Islet of Langerhans (tissue), 1 donor: ENCODE results near the gene GLCE.
"Not testable (repeated sequence)": the region's sequence is repeated elsewhere in the genome, so short reads cannot be mapped to it uniquely, and the experiment has no call there.

ENCODE experiments used
- FAIRE-seq: peaks from one replicate; lab custom pipeline; 2011; peaks lifted over from hg19 to GRCh38; lab: Jason Lieb, UNC

The GLCE gene

GRCh38 chr15:69275074-69275670, 114.7 kb downstream of the GLCE start:
- no peak for FAIRE-seq

- FAIRE-seq = no peak
Observed at GRCh38 chr15:69275933-69276560, 115.6 kb downstream of the GLCE start.

- FAIRE-seq = no peak
Observed at GRCh38 chr15:69277316-69277715, 116.9 kb downstream of the GLCE start.

- FAIRE-seq = no peak
Observed at GRCh38 chr15:69279636-69280035, 119.2 kb downstream of the GLCE start.

GRCh38 chr15:69280783-69281182, 120.3 kb downstream of the GLCE start:
- no peak for FAIRE-seq

- FAIRE-seq = no peak
Observed at GRCh38 chr15:69282104-69282743, 121.8 kb downstream of the GLCE start.

- no peak for FAIRE-seq
Observed at GRCh38 chr15:69285834-69286233, 125.4 kb downstream of the GLCE start.

- FAIRE-seq = no peak
Observed at GRCh38 chr15:69288011-69288410, 127.6 kb downstream of the GLCE start.

GRCh38 chr15:69288531-69289341, 128.3 kb downstream of the GLCE start:
- no peak for FAIRE-seq

- FAIRE-seq = no peak
Observed at GRCh38 chr15:69289342-69290146, 129.1 kb downstream of the GLCE start.

GRCh38 chr15:69290346-69291164, 130.1 kb downstream of the GLCE start:
- no peak for FAIRE-seq

GRCh38 chr15:69291651-69292050, 131.2 kb downstream of the GLCE start:
- not testable (repeated sequence) for FAIRE-seq

- FAIRE-seq = no peak
Observed at GRCh38 chr15:69292826-69293420, 132.5 kb downstream of the GLCE start.

- no peak for FAIRE-seq
Observed at GRCh38 chr15:69293741-69294615, 133.5 kb downstream of the GLCE start.

GRCh38 chr15:69296606-69297005, 136.2 kb downstream of the GLCE start:
- no peak for FAIRE-seq

GRCh38 chr15:69297642-69298353, 137.4 kb downstream of the GLCE start:
- no peak for FAIRE-seq

GRCh38 chr15:69298354-69298696, 137.9 kb downstream of the GLCE start:
- FAIRE-seq = no peak

- FAIRE-seq = no peak
Observed at GRCh38 chr15:69298697-69299441, 138.4 kb downstream of the GLCE start, which contains the start of gene PAQR5. Gene PAQR5, plus strand, starts transcription at chr15:69298912. Its CDS starts 61,169 bp downstream, at chr15:69360081.
